CD4-positive, CD25-positive, alpha-beta regulatory T cell (primary cell): Measurements from ENCODE around the gene EFCAB8. TPM values are rescaled to one million over a fixed set of nuclear protein-coding genes. Genes with fewer than 3 reads are reported as not detected.
A peak's percentile ranks its signal among the peaks of the same experiment; 100 is the strongest.

Experiments
- ATAC-seq, 2 donors: fragments of 150-1000 bp; cut with Tn5 transposase; one replicate each; pipeline ENCODE4 v1.10.0; 2021; ENCODE audit warnings: low read depth in 2 of 2, moderate number of reproducible peaks in 2 of 2, moderate library complexity in 1 of 2
- DNase-seq, 3 donors: peaks; one replicate each; pipeline versions ENCODE4 v3.0.0 to v3.0.0-alpha.2; 2012 to 2022; ENCODE audit warnings: mixed read lengths in 1 of 3
- H3K27ac ChIP-seq: one replicate; pipeline ENCODE4 v1.7.0; 2013; ENCODE audit warnings: mild to moderate bottlenecking, low read length; ENCODE audit not compliant: insufficient read depth, poor library complexity, severe bottlenecking
- H3K27me3 ChIP-seq: one replicate; pipeline ENCODE4 v1.7.0; 2013; ENCODE audit warnings: low read length; ENCODE audit not compliant: control insufficient read depth, insufficient read depth
- H3K36me3 ChIP-seq: one replicate; pipeline ENCODE4 v1.7.0; 2013; ENCODE audit warnings: mild to moderate bottlenecking, low read length, moderate library complexity; ENCODE audit not compliant: control insufficient read depth, insufficient read depth
- H3K4me1 ChIP-seq: 2 replicates; pipeline ENCODE4 v1.7.0; 2013; ENCODE audit warnings: mild to moderate bottlenecking, low read length; ENCODE audit not compliant: insufficient read depth, control insufficient read depth, poor library complexity, severe bottlenecking
- H3K4me3 ChIP-seq: one replicate; pipeline ENCODE4 v1.7.0; 2013; ENCODE audit warnings: low read depth, mild to moderate bottlenecking, low read length, moderate library complexity
- H3K9me3 ChIP-seq, 2 experiments: 1 replicate in 1 of 2; 2 replicates in 1 of 2; pipeline ENCODE4 v1.7.0; 2013; ENCODE audit warnings: low read length in 2 of 2, mild to moderate bottlenecking in 1 of 2, moderate library complexity in 1 of 2; ENCODE audit not compliant: control insufficient read depth in 2 of 2
- H3K27ac Mint-ChIP-seq, 3 donors: one replicate each; pipeline ENCODE4 v1.8.0; 2020 to 2022; ENCODE audit warnings: mild to moderate bottlenecking in 3 of 3, mixed read lengths in 3 of 3, moderate library complexity in 2 of 3
- H3K27me3 Mint-ChIP-seq: one replicate; pipeline ENCODE4 v1.8.0; 2022; ENCODE audit warnings: mild to moderate bottlenecking, mixed read lengths
- H3K36me3 Mint-ChIP-seq: one replicate; pipeline ENCODE4 v1.8.0; 2020; ENCODE audit warnings: mixed read lengths
- H3K4me1 Mint-ChIP-seq, 4 donors: one replicate each; pipeline ENCODE4 v1.8.0; 2020 to 2022; ENCODE audit warnings: mixed read lengths in 4 of 4, mild to moderate bottlenecking in 1 of 4
- H3K4me3 Mint-ChIP-seq, 4 donors: one replicate each; pipeline ENCODE4 v1.8.0; 2020 to 2022; ENCODE audit warnings: mild to moderate bottlenecking in 4 of 4, mixed read lengths in 4 of 4, moderate library complexity in 3 of 4
- H3K9me3 Mint-ChIP-seq, 7 donors: one replicate each; pipeline ENCODE4 v1.8.0; 2020 to 2022; ENCODE audit warnings: mixed read lengths in 7 of 7, mild to moderate bottlenecking in 3 of 7, moderate library complexity in 2 of 7
- polyA plus RNA-seq, 4 donors: library from polyadenylated mRNA; unstranded; fragments of 300-500 nt; fragmentation: Illumina TruSeq; gene quantifications; one replicate each; pipeline ENCODE4 v1.2.3, GENCODE V29; 2021
- total RNA-seq: library from RNA; stranded (reverse); gene quantifications from one replicate; pipeline ENCODE4 v1.2.3, GENCODE V29; 2022

Gene EFCAB8, protein sequence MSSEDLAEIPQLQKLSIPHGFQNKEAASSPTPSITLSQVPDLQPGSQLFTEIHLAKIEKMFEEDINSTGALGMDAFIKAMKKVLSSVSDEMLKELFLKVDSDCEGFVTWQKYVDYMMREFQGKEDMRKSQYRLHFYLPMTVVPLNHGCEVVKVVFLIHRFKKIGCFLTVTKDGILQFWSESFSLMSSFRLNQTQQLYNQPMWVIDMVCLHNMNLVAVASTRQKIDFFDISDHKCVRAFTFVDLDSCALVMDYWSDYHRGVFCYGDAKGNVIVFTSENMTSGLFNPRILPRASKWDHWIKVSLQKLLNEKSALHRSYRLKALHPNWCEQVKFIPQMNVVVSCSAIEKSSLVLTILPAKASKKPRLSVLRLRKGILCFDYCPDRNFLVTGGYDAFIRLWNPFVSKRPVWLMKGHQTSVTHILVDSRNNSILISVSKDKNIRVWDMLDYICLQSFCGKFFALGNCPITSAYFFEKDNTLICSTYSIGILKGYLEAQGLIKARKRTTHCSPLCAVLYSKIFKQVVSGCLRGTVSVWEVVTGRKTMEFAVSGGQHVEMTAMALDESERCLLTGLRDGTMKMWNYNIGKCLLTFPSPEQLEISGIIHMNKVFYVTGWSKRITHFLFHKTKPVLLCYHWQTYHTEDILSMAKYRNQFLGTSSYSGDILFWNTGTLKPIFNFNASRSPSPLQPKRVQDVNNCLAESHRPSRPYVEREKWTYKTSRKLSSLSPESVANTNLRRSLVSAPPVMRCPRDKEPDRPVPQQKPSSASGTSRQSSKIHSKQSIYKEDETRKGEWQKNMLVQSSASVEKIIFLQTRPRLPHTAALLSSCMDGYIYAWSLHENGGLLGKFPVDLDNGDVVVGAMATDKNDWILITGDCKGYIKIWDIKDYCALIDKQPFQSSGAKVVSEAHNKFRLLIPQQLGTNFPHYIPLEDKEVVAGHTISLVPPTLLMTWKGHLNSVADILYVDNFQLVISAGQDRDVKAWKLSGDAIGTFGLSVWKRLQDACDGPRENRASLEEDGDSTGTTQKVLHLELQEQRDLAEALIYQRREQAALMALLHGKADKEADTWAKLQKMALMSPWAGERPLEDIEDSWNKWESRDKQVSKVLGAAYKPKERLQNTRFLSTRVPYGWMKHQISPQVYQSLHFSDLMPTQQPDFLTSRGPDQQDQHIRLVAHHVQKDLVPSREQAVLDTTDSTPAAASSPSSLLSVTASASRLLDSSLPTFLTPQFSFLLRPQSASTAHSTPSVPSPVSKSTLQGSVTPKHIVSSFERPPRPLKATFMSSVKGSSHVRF
- total RNA-seq (1.2 TPM), polyA plus RNA-seq (not detected)

DNA sequence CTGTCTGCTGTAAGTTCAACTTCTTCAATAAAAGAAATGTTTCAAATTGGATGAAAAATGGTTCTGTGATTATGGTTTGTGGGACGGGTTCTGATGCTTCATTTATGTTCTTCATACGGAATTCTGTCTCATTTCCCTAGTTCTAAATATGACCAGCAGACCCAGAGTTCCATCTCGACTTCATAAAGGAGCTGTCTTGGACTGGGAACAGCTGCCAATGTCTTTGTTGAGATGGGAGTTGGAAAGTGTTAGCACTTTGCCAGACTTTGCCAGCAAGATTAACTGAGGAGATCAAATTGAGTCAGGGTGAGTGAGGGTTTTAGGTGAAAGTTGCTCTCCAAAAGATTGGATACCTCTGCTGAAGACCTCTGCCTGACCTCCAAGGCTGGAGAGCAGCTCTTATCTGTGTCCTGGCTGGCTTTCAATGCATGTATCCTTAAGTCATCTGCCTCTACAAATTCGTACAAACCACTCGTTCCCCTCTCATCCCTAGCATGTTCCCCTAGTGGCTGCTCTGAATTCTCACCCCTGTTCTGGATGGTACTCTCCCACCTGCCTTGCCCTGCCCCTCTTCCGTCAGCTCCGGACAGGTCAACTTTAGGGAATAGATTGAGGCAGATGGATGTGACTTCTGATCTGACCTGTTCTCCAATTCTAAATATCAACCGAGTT, at the start of gene EFCAB8:
TSS of gene EFCAB8 (plus strand) at position 223 of the 672 bp plus-strand sequence. CDS start 4,870 bp downstream, outside the sequence.
- Mint-ChIP-seq H3K9me3 (no peaks in the 10 kb centered on the region), H3K27ac (peak within 1 kb of the TSS; percentile 17 to 68 (median 47)), H3K4me3 (no peak within 1 kb of the TSS), H3K4me1 (peaks cover 8 to 15% (median 12%) of the 10 kb centered on the region in 4 donors), H3K36me3 (peaks cover 22% of the 10 kb centered on the region), H3K27me3 (no peaks in the 10 kb centered on the region)
- ATAC-seq (no peak), DNase-seq (no peak)
- Histone ChIP-seq H3K4me1 (no peaks in the 10 kb centered on the region), H3K36me3 (peaks cover 27% of the 10 kb centered on the region), H3K27me3 (no peaks in the 10 kb centered on the region), H3K27ac (no peak within 1 kb of the TSS), H3K4me3 (no peak within 1 kb of the TSS), H3K9me3 (no peaks in the 10 kb centered on the region)

DNA sequence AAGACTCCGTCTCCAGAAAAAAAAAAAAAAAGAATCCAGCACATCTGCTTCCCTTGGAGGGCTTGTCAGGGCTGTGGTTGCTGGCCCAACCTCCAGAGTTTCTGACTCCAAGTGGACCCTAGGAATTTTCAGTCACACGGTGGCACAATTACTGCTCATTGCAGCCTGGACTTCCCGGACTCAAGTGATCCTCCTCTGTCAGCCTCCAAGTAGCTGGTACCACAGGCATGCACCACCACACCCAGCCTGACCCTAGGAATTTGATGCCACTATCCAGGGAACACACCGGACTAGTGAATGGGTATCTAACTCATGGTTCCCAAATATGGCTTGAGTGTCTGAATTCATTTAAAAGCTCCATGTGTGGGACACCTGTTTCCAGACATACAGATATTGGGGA, 48.8 kb upstream of the EFCAB8 start:
- Histone ChIP-seq H3K36me3 (no peaks in the 10 kb centered on the region), H3K27me3 (no peaks in the 10 kb centered on the region), H3K4me3 (no peak overlapping the region), H3K4me1 (no peaks in the 10 kb centered on the region), H3K27ac (no peak overlapping the region), H3K9me3 (no peaks in the 10 kb centered on the region)
- Mint-ChIP-seq H3K27me3 (no peaks in the 10 kb centered on the region), H3K9me3 (no peaks in the 10 kb centered on the region), H3K36me3 (peaks cover 4% of the 10 kb centered on the region), H3K4me1 (no peaks in the 10 kb centered on the region), H3K4me3 (no peak overlapping the region), H3K27ac (no peak overlapping the region)
- ATAC-seq (no peak), DNase-seq (no peak)

DNA sequence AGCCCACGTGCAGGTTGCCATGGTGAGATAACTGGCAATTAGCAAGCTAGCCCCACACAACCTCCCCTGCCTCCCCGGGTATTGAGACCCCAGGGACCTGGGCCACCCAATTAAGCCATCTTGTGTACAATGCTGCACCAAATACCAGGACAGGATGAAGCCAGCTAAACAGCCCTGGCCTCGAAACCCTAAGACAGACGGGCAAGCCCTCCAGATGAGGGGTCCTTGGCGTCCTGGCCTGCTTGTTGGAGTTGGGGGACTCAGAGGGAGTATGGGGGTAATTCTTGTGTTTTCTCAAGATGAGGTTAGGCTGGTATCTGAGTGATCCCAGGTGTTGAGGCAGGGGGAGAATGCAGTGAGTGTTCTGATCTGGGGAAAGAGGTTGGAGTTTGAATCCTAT, 47.8 kb upstream of the EFCAB8 start:
- H3K27ac ChIP-seq = no peak overlapping the region
- H3K27ac Mint-ChIP-seq = no peak overlapping the region
- H3K4me3 Mint-ChIP-seq = no peak overlapping the region
- H3K36me3 Mint-ChIP-seq = peaks cover 4% of the 10 kb centered on the region
- no peaks in the 10 kb centered on the region for H3K9me3 ChIP-seq
- ATAC-seq (no peak), DNase-seq (no peak)
- no peaks in the 10 kb centered on the region for H3K27me3 ChIP-seq
- H3K4me1 Mint-ChIP-seq = no peaks in the 10 kb centered on the region
- no peaks in the 10 kb centered on the region for H3K9me3 Mint-ChIP-seq
- H3K4me1 ChIP-seq = no peaks in the 10 kb centered on the region
- H3K36me3 ChIP-seq = no peaks in the 10 kb centered on the region
- no peak overlapping the region for H3K4me3 ChIP-seq
- H3K27me3 Mint-ChIP-seq = peaks cover 4% of the 10 kb centered on the region

DNA sequence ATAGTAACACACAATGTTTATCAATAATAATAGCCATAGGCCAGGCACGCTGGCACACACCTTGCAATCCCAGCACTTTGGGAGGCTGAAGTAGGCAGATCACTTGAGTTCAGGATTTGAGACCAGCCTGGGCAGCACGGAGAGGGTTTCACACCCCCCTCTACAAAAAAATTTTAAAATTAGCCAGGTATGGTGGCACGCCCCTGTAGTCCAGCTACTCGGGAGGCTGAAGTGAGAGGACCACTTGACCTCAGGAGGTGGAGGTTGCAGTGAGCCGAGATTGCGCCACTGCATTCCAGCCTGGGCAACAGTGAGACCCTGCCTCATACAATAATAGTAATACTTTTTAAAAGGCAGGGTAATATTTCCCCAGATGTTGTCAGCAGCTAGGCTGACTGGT, 46.8 kb upstream of the EFCAB8 start:
- H3K36me3 Mint-ChIP-seq = peaks cover 4% of the 10 kb centered on the region
- H3K9me3 Mint-ChIP-seq = no peaks in the 10 kb centered on the region
- H3K4me1 ChIP-seq = no peaks in the 10 kb centered on the region
- no peaks in the 10 kb centered on the region for H3K9me3 ChIP-seq
- H3K27me3 Mint-ChIP-seq = peaks cover 4% of the 10 kb centered on the region
- H3K4me3 ChIP-seq = no peak overlapping the region
- H3K4me1 Mint-ChIP-seq = no peaks in the 10 kb centered on the region
- H3K4me3 Mint-ChIP-seq = no peak overlapping the region
- no peaks in the 10 kb centered on the region for H3K36me3 ChIP-seq
- ATAC-seq (no peak), DNase-seq (no peak)
- H3K27ac ChIP-seq = no peak overlapping the region
- no peaks in the 10 kb centered on the region for H3K27me3 ChIP-seq
- no peak overlapping the region for H3K27ac Mint-ChIP-seq

GRCh38 chr20:32819992-32820697, 38.6 kb upstream of the EFCAB8 start:
- H3K9me3 Mint-ChIP-seq = no peaks in the 10 kb centered on the region
- peaks cover 21 to 52% (median 40%) of the 10 kb centered on the region in 4 donors for H3K4me1 Mint-ChIP-seq
- Histone ChIP-seq H3K27ac (peak overlapping the region; percentile 90), H3K36me3 (no peaks in the 10 kb centered on the region), H3K4me3 (peak overlapping the region; percentile 96), H3K4me1 (peaks cover 50% of the 10 kb centered on the region), H3K9me3 (no peaks in the 10 kb centered on the region), H3K27me3 (no peaks in the 10 kb centered on the region)
- peak overlapping the region; percentile 97 to 98 (median 97) for H3K4me3 Mint-ChIP-seq
- peak overlapping the region; percentile 78 to 99 (median 96) for H3K27ac Mint-ChIP-seq
- ATAC-seq (peak; percentile 80 to 81), DNase-seq (peak; percentile 78 to 93 (median 84))
- H3K36me3 Mint-ChIP-seq = peaks cover 5% of the 10 kb centered on the region
- peaks cover 4% of the 10 kb centered on the region for H3K27me3 Mint-ChIP-seq

DNA sequence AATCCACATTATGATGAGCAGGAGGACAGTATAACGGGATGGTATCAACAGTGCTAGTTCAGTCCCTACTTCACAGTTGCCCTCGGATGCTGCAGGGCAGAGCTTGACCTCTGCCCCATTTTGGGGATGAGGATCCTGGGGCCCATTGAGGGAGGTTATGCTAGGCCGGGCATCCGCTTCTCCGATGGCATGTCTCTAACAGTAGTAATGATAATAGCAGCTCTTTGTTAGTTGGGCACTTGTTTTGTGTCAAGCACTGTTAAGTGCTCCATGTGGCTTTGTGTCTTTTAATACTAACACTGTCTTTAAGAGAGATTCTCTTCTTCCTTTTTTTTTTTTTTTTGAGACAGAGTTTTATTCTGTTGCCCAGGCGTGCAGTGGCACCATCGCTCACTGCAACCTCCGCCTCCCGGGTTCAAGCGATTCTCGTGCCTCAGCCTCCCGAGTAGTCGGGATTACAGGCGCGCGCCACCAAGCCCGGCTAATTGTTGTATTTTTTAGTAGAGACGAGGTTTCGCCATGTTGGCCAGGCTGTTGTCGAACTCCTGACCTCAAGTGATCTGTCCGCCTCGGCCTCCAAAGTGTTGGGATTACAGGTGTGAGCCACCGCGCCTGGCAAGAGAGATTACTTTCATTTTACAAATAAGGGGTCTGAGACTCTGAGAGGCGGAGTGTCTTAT, 37.9 kb upstream of the EFCAB8 start:
- H3K27ac ChIP-seq = peak overlapping the region; percentile 90
- no peaks in the 10 kb centered on the region for H3K27me3 ChIP-seq
- H3K4me1 ChIP-seq = peaks cover 50% of the 10 kb centered on the region
- H3K9me3 ChIP-seq = no peaks in the 10 kb centered on the region
- no peak for ATAC-seq
- no peaks in the 10 kb centered on the region for H3K27me3 Mint-ChIP-seq
- peak overlapping the region; percentile 97 to 98 (median 97) for H3K4me3 Mint-ChIP-seq
- H3K36me3 Mint-ChIP-seq = peaks cover 9% of the 10 kb centered on the region
- no peak for DNase-seq
- H3K9me3 Mint-ChIP-seq = no peaks in the 10 kb centered on the region
- H3K36me3 ChIP-seq = peaks cover 2% of the 10 kb centered on the region
- H3K4me1 Mint-ChIP-seq = peaks cover 21 to 57% (median 44%) of the 10 kb centered on the region in 4 donors
- peak overlapping the region; percentile 96 for H3K4me3 ChIP-seq
- peak overlapping the region; percentile 78 to 99 (median 96) for H3K27ac Mint-ChIP-seq
